NCI-H2227 (cell line): ENCODE data around the gene CENPX.

ENCODE experiments used
- DNase-seq: peaks from one replicate; lab custom pipeline; 2025; ENCODE audit not compliant: unreplicated experiment; lab: John Stamatoyannopoulos, UW

The CENPX gene

DNA sequence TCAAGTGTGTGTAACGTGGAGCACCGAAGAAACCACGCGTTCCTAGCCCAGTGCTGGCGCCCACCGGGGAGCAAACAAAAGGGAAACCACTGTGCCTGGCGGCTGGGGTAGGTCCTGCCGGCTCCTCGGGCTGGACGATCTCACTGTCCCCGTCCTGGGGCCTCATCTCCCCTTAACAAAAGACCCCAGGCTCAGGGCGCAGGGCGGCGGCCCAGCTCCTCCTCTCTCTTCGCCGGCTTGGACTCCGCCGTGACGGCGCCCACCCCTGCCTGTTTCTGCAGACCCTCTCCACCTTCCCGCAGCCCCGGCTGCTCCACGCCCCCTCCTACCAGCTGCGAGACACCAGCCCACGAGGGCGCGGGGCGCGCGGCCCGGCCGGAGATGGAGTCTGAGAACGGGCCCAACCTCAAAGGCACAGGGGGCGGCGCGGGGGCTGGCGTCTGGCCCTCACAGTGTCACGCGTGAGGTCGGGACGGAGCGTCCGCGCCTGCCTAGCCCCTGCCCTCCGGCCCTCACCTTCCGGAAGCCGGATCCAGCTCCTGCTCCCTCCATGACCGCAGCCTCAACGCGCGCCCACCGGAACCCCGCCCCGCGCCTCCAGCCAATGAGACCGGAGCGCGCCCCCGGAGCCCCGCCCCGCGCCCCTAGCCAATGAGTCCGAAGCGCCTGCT, at the start of gene CENPX:
TSS of gene CENPX (minus strand) at position 569 of the 671 bp plus-strand sequence. CDS start at position 552, 17 bp downstream.
- no peak for DNase-seq

DNA sequence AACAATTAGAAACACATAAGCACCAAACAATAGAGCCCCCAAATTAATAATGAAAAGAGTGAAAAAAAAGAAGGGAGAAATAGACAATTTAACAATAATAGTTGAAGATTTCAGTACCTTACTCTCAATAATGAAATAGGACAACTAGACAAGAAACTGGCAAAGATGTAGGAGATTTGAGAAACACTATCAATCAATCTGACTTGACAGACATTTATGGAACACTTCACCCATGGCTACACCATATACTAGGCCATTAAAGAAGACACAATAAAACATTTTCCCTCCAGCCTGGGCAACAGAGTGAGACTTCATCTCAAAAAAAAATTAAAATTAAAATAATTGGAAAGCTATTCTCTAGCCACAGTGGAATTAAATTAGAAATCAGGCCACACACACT, 47.9 kb upstream of the CENPX start:
- DNase-seq: no peak

DNA sequence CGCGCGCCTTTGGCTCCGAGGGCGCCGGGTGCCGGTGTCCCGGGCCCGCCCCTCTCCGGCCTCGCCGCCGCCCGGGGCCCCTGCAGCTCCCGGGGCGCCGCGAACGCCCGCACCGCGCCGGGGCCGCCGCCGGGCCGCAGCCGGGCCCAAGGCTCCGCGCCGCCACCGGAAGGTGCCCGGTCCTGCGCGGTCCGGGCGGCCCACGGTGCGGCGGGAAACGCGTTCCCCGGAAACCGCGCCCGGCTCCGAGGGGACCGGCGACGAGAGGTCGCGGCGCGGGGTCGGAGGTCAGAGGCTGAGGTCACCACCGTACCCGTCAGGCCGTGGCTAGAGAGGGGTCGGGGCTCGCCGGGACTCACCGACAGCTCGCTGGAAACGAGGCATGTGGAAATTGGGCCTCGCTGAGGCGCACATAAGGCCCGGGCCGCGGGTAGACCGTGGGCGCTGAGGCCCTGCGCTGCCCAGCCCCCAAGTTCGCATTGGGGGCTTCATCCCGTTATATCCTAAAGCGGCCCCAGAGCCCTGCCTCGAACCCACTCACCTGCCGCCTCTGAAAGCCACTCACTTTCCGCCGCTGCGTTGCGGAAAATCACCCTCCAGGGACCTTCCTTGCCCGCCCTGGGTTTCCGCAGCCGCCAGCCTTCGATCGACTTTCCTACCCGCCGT, 43.1 kb upstream of the CENPX start, which contains the start of gene DUS1L:
TSS of gene DUS1L (minus strand) at position 167 of the 666 bp plus-strand sequence. CDS start 745 bp downstream, outside the sequence.
- peak; percentile 76 for DNase-seq

DNA sequence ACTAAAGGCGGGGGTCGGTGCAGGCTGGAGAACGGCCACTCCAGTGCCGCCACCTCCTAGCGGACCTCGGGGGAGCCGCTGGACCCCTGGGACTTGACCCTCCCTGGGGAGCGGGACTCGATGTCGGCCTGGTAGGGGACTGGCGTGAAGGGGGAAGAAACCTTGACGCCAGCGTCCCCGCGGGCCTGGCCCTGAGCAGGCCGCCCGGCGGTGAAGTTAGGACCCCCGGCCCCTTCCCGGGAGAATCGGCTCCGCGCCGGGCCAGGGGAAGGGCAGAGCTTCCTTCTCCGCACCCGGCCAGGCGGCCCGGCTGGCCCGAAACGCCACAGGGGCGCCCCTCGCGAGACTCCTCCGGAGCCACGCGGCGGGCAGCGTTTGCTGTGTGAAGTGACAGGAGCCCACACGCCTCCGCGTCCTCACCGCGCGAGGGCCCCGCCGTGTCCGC, 42.5 kb upstream of the CENPX start:
- no peak for DNase-seq

DNA sequence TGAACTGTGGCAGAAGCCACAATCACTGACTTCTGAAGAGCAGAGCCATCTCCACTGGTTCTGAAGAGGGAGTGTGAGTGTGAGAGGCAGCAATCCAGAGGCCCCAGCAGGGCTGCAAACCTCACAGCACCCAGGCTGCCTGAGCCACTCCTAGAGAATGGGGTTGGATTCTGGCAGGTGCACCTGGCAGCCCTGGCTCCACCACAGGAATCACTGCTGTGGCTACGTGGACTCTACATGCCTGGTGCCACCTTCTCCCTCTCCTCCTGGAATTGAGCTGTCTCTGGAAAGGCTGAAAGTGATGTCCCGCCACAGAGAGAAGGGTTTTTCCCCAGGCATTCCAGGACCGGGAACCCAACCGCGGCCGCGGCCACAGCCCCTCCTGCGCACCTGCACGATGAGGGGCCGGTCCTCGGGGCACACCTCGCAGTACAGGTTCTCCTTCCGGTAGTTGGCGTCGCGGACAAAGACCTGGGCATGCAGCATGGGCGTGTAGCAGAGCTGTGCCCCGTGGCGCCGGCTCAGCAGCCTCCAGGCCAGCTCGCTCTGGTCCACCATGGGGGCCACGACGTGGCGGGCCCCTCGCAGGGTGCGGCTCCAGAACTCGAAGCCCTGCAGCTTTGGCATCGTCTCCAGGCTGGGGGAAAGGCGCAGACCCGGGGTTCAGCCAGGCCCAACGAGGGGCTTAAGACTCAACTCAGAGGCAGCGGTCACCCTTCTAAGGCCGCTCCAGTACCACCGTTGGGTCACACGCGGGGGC, 41.9 kb upstream of the CENPX start:
- no peak for DNase-seq

DNA sequence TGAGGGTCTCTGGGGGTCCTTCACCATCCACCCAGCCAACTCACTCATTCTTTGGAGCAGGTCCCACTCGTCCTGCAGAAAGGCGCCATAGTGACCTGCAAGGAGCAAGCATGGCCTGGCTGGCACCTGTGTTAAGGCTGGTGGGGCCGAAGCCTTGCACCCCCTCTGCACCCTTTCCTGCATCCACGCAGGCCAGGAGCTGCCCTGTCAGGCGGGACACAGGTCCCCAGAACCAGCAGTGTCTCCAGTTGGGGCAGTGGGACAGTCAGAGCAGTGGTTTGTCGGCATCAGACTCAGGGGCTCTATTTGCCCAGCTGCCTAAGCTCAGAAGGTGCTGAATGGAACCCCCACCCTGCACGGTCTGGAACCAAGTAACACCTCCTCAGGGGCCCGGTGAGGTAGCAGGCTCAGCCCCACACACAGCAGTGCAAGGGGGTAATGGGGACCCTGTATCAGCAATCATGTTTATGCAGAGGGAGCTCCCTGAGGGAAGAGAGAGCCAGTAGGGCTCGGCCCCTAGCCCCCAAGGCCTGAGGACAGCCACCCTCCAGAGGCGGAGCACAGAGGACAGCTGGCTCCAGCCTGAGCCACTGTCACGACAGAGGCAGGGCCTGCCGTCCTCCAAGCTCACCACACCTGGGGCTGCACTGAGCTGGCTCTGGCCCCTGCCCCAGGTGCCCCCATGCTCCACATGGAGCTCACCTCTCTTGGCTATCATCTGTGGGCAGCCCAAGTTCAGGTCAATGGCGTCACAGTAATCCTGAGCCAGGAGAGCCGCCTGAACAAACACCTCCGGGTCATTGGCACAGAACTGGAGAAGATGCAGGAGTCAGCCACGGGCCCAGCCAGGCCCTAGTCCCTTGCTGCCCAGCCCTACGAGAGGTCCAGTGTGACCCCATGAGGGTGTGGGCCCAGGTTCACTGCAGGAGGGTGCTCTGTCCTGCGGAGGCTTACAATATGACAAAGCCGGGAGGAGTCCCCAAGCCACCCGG, 41.0 kb upstream of the CENPX start:
- no peak for DNase-seq

DNA sequence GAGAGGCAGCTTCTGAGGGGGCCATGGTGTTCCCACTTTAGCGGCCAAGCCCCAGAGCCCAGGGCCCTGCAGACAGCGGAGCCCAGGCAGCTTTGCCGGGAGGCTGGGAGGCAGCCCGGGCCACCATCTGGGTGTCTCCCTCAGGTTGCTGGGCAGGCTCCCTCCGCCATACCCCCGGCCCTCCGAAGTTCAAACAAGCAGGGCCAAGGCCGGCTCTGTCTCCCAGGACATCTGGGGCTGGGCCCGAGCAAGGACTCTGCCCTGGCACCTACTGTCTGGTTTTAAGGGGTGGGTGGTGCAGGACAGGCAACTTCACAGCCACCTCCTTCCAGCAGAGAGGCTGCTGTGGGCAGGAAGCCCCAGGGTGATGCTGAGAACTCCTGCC, 40.3 kb upstream of the CENPX start:
- DNase-seq: no peak

DNA sequence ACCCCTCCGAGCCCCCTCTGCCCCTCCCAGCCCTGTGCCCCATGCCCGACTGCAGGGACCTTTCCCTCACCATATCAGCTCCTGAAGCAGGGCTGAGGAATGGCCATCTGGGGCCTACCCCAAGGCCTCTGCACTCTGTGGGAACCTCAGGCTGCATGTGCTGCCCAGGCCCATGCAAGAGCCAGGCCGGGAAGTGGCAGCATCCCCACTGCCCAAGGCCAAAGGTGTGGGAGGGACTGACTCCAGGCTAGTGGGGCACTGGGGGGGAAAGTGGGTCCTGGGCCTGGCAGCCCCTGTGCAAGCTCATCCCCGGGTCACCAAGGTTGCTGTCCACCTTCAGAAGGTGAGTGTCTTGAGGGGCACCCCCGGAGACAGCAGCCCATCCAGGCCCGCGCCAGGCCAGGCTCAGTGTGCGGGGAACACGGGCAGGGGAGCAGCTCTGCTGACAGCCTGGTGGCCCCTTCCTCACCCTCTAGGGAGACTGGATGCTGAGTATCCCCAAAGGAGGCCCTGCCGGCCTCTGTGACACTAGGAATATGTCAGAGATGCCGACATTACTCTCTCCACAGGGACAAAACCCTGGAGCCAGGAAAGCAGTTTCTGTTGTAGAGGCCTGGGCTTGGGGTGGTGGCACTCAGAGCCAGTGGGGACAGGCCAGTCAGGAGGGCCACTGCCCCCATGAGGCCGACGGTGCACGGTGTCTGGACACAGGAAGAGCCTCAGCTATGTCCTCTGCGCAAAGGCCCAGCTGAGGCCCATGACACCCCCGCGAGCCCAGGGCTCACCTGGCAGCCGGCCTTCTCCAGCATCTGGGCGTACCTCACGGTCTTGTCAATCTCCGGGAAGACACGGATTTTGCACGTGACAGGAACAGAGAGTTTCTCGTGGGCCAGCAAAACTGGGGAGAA, 39.7 kb upstream of the CENPX start:
- no peak for DNase-seq

DNA sequence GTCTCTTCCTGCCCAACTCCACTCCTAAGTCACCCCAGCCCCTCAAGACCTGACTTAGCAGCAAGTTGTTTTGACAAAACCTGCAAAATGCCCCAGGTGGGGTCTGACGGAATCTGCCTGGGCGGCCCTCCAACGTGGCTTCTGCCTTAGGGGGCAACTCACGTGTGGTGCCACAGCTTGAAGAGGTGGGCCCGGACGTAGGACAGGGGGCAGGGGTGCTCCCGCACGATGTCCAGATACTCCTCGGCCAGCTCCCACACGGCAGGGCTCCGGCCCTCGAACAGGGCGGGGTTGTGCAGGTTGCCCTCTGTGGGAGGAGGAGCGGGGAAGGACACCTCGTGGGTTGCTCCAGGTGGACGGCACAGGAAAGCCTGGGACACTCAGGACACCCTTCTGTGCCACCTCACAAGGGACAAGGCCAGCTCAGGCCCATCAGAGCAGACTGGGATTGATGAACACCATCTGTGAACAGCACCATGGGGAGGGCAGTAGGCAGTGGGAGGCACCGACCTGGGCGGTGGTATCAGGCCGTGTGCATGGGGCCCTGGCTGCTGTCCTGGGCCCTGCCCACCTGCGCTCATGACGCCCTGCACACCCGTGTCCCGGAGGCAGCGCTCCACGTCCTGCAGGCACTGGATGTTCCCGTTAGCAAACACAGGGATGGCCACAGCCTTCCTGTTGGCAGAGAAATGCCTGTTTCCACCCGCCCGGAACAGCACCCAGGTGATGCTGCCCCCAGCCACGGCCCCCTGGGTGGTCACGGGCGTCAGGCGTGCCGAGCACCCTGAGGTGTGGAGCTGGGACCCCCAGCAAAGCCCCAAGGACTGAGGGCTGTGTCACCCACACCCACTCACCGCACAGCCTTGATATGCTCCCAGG, 38.6 kb upstream of the CENPX start:
- DNase-seq: no peak

DNA sequence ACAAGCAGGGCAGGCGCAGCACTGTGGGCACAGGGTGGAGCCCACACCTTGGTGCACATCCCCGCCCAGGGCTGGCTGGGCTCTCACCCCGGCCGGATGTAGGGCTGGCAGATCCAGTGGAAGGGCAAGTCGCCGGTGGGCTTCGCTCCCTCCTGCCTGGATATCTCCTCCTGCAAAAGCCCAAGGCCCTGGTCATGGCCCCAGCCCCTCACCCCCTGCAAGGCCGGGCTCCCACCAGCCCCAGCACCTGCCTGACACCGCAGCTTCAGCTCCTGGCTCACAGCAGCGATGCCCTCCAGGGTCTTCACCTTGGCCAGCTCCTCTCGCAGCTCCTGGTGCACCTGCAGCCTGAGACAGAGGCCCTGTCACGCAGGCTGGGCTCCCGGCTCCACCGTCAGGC, 37.9 kb upstream of the CENPX start:
- DNase-seq: no peak

DNA sequence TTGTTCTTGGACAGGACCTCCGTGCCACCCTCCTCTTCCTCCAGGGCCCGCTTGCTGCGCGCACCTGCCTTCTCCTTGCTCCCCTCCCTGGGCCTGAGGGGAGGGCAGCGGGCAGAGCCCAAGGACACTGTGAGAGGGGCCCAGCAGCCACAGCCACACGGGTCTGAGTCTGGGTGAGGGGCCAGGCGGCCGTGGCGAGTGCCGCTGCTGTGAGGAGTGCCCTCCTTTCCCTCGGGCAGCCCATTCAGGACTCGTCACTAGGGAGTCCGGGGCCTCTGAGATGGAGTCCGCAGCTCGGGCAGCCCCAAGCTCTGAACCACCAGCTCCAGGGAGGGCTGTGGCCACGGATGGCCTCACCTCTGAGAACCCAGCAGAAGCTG, 37.3 kb upstream of the CENPX start:
- DNase-seq: no peak

DNA sequence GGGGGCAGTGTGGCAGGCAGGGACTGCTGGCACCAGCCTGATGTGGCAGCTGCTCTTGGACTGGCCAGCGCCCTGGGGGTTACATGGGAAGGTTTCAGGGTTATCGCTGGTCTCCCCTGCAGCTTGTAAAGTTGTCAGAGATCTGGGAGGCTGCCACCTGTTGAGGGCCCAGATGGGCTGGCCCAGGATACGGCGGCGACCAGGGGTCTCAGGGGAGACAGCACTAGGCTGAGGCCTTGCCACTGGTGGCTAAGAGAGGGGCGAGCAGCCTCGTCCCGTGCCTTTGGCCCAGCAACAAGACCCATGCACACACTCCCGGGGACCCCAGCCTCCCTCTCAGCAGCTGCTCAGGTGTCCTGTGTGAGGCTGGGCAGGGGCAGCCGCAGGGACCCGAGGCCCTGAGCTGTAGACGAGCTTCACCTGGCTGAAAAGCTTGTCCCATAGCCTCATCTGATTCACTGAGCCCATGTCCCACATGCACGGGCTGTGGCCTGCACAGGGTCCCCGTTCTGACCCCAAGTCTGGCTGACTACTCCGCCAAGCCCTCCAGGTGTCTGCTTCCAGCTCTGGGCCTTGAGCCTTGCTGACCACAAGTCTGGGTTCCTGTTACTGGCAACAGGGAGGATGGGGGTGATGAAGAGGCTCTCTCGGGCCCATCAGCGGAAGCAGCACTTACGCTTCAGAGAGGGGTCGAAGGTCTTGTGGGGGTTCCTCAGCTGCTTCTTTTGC, 36.8 kb upstream of the CENPX start:
- no peak for DNase-seq

DNA sequence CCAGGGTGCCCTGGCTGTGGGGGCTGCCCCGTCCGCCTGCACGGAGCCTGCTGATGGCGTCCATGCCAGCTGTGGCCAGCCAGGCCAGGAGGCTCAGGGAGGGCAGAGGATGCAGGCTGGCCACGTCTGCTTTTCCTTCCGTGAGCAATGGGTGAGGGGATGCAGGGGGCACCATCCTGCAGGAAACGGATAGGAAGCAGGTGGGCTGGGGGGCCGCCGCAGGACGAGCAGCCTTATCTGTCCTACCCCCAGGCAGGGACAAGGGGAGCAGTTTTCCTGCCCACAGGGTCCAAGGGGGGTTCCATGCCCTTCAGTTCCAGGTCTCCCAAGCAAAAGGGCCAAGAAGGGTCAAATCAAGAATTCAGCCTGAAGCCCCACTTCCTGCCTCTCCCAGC, 36.2 kb upstream of the CENPX start:
- DNase-seq: no peak

DNA sequence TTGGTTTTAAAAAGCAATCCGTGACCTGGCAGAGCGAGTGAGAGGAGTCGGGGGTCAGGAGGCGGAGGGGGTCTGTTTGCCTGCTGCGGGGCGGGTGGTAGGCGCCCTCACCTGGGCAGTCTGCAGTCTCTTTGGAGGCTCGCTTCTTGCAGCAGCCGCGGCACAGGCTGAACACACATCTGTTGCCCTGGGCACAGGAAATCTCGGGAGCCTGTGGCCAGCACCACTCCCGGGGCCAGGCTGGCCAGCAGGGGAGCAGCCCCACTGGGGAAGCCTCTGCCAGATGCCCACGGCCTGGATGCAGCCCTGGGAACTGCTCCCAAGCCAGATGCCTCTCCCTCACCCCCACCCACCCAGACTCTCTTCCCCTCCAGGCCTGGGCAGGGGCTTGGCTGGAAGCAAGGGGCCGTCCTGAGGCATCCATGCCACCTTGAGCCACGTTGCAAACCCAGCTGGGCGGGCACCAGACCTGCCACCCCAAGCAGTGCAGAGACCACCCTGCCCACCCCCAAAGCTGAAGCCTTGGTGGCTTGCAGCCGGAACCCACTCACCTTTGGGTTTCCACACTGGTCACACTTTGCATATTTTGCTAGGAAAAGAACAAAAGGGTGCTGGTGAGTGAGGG, 35.7 kb upstream of the CENPX start:
- DNase-seq: no peak

DNA sequence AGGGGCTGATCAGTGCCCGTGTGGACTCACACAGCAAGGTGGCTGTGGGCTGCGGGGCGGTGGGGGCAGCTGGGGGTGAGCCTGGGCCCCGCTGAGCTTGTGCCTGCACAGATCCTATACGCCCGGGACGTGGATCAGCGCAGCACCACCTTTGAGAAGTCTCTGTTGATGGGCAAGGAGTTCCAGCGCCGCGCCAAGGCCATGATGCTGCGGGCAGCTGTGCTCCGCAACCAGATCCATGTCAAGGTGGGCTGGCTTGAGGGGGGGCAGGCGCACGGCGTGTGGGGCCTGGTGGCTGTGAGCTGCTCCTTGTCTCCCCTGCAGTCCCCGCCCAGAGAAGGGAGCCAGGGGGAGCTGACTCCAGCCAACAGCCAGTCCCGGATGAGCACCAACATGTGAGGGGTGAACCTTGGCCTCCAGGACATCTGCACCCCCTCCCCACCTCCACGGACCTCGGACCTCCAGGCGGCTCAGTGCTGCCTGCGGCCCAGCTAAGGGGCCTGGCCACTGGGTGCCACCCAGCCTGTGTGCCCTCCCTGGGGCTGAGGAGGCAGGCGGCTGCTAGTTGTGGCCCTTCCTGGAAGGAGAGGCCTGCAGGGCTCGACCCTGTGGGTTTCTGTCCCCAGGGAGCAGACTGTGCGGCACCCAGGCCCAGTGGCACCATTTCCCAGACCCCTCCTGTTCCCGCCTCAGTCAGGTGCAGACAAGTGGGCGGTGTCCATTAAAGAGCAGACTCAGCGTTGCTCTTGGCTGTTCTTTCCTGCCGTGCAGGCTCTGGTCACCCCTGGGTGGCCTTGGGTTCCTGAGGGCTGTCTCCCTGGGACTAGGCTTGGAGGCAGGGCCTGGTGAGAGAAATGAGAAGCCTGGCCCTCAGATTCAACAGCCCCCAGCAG, 34.3 kb upstream of the CENPX start:
- DNase-seq: no peak

DNA sequence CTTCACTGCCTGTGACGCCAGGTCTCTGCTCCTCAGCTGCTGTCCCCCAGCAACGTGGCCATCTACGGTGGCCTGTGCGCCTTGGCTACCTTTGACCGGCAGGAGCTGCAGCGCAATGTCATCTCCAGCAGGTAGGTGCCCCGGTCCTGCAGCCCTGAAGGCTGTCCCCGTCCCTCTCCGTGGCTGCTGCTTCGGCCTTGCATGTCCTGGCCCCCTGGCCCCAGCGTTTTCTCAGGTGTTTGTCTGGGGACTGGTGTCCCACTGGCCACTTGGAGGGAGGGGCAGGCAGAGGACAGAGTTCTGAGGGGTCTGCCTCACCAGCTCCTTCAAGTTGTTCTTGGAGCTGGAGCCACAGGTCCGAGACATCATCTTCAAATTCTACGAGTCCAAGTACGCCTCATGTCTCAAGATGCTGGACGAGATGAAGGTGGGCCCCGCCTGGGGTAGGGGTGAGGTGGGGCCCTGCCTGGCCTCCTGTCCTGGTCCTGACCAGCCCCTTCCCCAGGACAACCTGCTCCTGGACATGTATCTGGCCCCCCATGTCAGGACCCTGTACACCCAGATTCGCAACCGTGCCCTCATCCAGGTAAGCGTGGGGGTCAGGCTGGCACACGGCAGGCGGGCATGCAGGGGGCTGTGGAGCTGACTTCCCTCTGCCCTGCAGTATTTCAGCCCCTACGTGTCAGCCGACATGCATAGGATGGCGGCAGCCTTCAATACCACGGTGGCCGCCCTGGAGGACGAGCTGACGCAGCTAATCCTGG, 33.5 kb upstream of the CENPX start:
- DNase-seq: no peak
